ENCODE results near the gene HTR7.

- no peak for TF ChIP-seq EZH2 (IDR thresholded peaks at IDR 0.05; ENCODE audit: insufficient read depth, poor library complexity, severe bottlenecking)
- TF ChIP-seq EZH2phosphoT487 (IDR thresholded peaks at IDR 0.05; ENCODE audit: insufficient read depth, low read depth) = no peak
Measured at GRCh38 chr10:90805206-90805605, 52.6 kb downstream of the HTR7 start.
